RWPE1 (cell line): ENCODE measurements around the gene MAN2B1.
"Not testable (repeated sequence)": the region's sequence is repeated elsewhere in the genome, so short reads cannot be mapped to it uniquely, and the experiment has no call there.

Experiments used
- CTCF ChIA-PET: fragments of 350-600 bp; sonication (Branson Sonifier 250); formaldehyde crosslinking; extraction: SDS; loops from one replicate; lab custom pipeline; 2021; lab: Yijun Ruan, JAX
- POLR2A ChIA-PET: fragments of 400-600 bp; formaldehyde crosslinking; extraction: SDS; loops from one replicate; lab custom pipeline; 2020; ENCODE audit warnings: antibody characterized with exemption; ENCODE audit not compliant: low non-redundant PET; lab: Yijun Ruan, JAX
- DNase-seq: peaks from one replicate; pipeline ENCODE4 v3.0.0; 2012; ENCODE audit warnings: low spot score
- H3K27ac ChIP-seq: fragments of 450-650 bp; 2 replicates; pipeline ENCODE4 v1.5.1; 2017
- CTCF ChIP-seq: fragments of 450-650 bp; conservative IDR thresholded peaks from 2 replicates; pipeline ENCODE4 v1.5.1; 2017; ENCODE audit warnings: low read depth, mild to moderate bottlenecking

Gene MAN2B1

GRCh38 chr19:12681074-12681987 is 14.8 kb upstream of the MAN2B1 start, which contains the start of gene DHPS:
TSS of gene DHPS (minus strand) at chr19:12681880. CDS start at chr19:12681766, 114 bp downstream.
- peak; percentile 96 for DNase-seq
- POLR2A ChIA-PET, result interaction anchor here (0.5 to 0.7 kb wide), 5 partner anchors 8 to 794 kb away, joined by 3 to 8 read pairs (median 5); no protein-coding TSS in a partner anchor
- TF ChIP-seq CTCF, result no peak
- H3K27ac ChIP-seq, result peak within 1 kb of the TSS; percentile 99
- CTCF ChIA-PET, result interaction anchor here (0.5 to 1.3 kb wide), 6 partner anchors 9 to 945 kb away, joined by 3 to 5 read pairs (median 4); partner anchors contain the start of genes MAN2B1 and WDR83

- TF ChIP-seq CTCF, result no peak
- H3K27ac ChIP-seq, result peak overlapping the region; percentile 99
- ChIA-PET POLR2A (no interaction called here), CTCF (no interaction called here)
- DNase-seq, result no peak
Observed at GRCh38 chr19:12680034-12680433, 13.5 kb upstream of the MAN2B1 start.

- POLR2A ChIA-PET, result interaction anchor here (0.6 kb wide), 3 partner anchors 9 to 1118 kb away, joined by 3 to 5 read pairs (median 3); a partner anchor contains a TSS
- DNase-seq, result not testable (repeated sequence)
- peak overlapping the region; percentile 40 for H3K27ac ChIP-seq
- CTCF ChIA-PET, result interaction anchor here (0.6 kb wide), 1 partner anchor 63 kb away, joined by 4 read pairs; no protein-coding TSS in a partner anchor
Observed at GRCh38 chr19:12678039-12678438, 11.5 kb upstream of the MAN2B1 start.

GRCh38 chr19:12676928-12677327 is 10.4 kb upstream of the MAN2B1 start:
- DNase-seq, result no peak
- TF ChIP-seq CTCF, result no peak
- ChIA-PET CTCF (interaction anchor here (0.6 to 1.4 kb wide), 4 partner anchors 37 to 221 kb away, joined by 3 to 6 read pairs (median 6); no protein-coding TSS in a partner anchor), POLR2A (no interaction called here)
- H3K27ac ChIP-seq, result peak overlapping the region; percentile 40

- H3K27ac ChIP-seq, result peak overlapping the region; percentile 40
- POLR2A ChIA-PET, result no interaction called here
- peak; percentile 75 for DNase-seq
- peak; percentile 84 for TF ChIP-seq CTCF
- CTCF ChIA-PET, result interaction anchor here (0.6 to 1.4 kb wide), 4 partner anchors 37 to 221 kb away, joined by 3 to 6 read pairs (median 6); no protein-coding TSS in a partner anchor
Observed at GRCh38 chr19:12676384-12676792, 9.8 kb upstream of the MAN2B1 start.

- ChIA-PET CTCF (interaction anchor here (1.4 kb wide), 1 partner anchor 172 kb away, joined by 6 read pairs; no protein-coding TSS in a partner anchor), POLR2A (no interaction called here)
- H3K27ac ChIP-seq, result peak overlapping the region; percentile 40
- TF ChIP-seq CTCF, result no peak
- no peak for DNase-seq
Observed at GRCh38 chr19:12675940-12676339, 9.4 kb upstream of the MAN2B1 start.
